Stimulated activated CD4-positive, alpha-beta T cell treated with anti-CD3 and anti-CD28 coated beads, Interleukin-12 subunit alpha, Interleukin-12 subunit beta, amount 100 ng/mL, for 4 hours (primary cell): ENCODE measurements around the gene KAZN.
"Not testable (repeated sequence)": the region's sequence is repeated elsewhere in the genome, so short reads cannot be mapped to it uniquely, and the experiment has no call there.

Experiments used
- DNase-seq: peaks from one replicate; pipeline ENCODE4 v3.0.0-alpha.2; 2020

Gene KAZN

DNA sequence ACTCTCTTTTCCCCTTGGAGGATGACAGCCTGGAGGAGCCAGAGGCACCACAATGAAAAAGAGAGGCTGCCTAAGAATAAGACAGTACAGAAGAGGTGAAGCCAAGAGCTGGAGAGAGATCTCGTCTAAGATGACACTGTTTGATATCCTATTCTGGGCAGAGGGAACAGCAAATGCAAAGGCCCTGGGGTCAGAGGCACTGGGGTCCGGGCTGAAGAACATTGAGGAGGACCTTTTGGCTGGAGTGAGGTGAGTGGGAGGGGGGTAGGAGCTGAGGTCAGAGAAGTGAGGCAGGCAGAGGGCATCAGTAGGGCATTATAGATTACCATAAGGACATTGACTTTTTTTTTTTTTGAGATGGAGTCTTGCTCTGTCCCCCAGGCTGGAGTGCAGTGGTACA lies 535.8 kb downstream of the KAZN start:
- DNase-seq = no peak

DNA sequence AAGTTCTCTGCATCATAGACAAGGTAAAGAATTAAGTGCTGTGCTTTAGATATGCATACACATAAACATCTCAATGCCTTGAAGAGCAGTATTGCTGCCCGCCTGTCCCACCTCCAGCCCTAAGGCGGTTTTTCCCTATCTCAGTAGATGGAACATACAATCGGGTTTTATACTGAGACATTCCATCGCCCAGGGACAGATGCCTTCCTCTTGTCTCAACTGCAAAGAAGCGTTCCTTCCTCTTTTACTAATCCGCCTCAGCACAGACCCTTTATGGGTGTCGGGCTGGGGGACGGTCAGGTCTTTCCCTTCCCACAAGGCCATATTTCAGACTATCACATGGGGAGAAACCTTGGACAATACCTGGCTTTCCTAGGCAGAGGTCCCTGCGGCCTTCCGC lies 537.1 kb downstream of the KAZN start:
- not testable (repeated sequence) for DNase-seq

DNA sequence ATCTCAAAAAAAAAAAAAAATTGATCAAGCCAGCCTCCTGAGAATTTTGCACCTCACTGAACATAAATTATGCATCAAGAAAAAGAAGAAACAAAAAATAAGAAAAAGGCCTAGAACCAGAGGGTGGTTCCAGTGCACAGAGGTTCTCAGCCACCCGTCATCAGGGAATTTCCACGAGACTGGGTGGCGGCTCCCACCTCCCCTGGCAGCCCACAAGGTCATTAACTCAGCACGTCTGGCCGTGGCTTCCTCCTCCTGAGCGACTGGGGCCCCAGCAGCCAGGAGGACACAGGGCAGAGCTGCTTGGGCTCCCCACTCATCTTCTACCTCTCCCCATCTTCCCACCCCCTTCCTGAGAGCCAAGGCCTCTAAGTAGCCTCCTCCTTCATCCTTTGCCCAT lies 539.3 kb downstream of the KAZN start:
- no peak for DNase-seq

DNA sequence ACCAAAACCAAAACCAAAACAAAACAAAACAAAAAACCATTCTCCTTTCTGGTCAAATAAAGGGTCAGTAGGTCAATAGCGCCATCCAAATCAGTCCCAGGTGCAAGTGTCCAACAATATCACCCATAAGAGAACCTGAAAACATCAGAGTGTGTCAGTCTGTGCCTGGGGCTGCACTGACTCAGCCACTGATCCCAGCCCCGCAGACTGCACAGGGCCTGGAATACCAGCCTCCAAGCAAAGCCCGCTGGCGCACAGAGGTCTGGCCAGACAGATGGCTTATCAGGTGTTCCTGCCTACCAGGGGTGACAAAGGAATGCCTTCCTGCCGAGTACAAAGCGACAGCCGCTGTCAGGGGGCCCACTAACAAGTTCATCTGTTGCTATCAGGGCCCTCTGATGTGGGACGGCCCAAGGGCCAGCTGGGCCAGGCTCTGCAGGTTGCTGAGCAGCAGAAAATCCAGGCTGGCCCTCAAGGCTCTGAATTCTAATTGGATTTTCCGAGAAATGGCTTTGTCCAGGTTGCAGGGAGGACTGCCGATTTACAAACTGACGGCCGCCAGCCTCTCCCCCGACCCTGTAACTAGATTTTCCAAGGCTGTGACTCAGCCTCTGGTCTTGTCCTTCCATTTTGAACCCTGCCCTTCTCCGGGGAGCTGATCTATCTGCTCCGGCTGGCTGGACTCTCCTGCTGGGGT lies 541.3 kb downstream of the KAZN start:
- DNase-seq = no peak

DNA sequence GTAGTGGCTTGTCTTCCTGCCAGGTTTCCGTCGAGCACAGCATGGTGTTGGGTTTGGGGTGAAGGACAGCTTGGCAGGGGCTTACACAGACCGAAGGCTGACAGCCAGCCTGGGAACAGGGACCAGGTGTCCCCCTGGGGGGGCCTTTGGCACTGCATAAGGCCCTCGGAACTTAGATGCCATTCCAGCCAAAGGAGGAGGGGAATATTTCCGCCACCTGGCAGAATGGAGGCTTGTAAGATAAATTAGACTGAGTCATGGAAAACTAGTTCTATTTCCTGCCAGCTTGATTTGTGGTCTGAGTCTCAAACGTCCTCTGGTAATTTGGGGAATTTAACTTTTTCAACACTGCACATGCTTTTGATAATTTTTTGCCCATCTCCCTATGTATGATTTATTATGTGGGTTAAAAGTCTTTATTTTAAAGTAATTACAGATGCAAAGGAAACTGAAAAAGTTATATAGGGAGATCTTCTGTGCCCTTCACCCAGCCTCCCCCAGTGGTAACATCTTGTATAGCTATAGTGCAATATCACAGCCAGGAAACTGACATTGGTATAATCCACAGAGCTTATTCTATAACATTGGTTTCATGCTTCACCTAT lies 543.6 kb downstream of the KAZN start:
- no peak for DNase-seq

DNA sequence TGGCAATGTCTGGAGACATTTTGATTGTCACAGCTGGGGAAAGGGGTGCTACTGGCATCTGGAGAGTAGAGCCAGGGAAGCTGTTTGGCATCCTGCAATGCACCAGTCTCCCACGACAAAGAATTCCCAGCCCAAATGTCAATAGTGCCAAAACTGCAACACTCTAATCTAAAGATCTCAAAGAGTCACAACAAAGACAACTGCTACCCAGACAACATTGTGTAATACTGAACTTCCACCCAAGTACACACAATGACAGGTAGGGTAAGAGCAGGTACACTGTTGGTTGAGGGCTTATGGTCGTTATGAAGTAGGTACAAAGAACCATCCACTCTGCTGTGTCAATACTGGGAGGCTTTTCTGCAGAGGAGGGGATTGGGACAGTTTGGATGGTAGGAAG lies 546.8 kb downstream of the KAZN start:
- no peak for DNase-seq

DNA sequence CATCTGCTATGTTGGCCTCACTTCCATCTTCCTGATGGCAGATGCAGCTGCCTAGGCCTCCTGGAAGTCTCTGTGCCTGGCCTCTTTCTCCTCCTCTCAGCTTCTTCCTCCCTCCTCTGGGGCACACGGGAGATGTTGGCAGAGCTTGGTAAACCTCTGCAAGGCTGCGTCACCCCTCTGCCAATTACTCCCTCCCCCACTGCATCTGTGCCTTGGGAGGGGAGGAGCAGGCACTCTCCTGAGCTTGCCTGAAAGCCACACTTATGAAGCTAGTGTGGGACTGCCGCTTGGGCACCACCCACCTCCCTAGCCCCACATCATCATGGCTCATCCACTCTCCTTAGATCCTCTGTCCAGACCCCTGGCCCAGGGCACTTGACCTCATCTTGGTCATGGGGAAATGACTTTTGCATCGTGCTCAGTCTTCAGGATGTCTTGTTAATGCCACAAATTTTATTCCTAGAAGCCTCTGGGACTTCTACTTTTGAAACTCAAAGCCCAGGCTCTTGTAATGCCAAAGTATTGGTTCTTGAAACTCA lies 547.7 kb downstream of the KAZN start:
- no peak for DNase-seq

DNA sequence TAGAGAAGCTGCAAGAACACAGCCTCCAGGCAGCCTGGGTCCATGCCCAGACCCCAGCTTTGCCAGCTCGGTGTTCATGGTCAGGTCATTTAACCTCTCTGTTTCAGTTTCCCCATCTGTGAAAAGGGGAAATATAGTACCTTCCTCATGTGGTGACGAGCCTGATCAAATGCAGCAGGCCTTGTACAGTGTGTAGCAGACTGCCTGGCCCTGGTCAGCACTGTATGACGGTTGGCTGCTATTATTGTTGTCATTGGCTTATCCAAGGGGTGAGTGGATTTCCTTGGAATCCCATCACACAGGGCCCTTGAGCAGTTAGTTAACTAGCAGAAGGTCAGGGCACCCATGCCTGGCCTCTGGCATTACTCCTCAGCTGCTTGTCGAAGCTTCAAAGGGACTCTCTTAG lies 548.5 kb downstream of the KAZN start:
- no peak for DNase-seq

DNA sequence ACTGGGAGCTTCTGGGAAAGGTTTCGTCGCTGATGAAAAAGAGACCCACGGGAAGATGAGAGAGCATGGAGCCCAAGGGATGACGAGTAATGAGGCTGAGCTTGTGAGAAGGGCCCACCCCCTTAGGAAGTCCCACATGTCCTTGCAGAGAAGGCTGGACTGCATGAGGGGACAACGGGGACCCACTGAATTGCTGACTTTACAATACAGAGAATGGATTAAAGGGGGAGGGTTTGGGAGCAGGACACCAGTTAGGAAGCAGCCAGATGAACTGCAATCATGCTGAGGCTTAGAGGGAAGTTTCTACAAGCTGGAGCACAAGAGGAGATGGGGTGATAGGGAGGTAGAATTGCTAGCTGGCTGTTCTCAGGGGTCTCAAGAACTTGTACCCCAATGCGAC lies 549.5 kb downstream of the KAZN start:
- DNase-seq = no peak

DNA sequence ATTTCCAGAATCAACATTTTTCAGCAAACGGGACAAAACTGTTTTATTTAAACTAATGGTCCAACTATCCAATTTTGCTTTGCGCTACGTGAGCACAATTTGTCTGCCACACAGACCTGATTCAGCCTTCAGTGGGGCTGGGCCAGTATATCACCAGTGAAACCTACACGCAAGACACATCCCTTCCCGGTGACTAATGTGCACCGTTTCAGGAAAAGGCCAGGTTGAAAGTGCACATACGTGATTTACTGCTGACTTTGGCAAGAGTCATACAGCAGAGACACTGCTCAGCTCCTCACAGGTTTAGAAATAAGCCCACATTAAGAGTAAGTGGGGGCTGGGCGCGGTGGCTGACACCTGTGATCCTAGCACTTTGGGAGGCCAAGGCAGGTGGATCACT lies 550.0 kb downstream of the KAZN start:
- DNase-seq = no peak

DNA sequence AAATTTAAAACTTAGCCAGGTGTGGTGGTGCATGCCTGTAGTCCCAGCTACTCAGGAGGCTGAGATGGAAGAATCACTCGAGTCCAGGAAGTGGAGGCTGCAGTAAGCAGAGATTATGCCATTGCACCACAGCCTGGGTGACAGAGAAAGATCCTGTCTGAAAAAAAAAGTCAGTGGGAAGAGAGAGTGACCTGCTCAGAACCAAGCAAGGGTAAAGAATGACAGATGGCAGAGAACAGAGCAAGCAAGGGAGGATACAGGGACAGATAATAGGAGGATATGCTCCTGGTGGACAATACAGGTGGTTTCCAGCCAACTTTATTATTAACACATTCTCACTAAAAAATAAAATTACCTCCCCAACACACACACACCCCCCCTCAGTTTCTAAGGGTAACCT lies 550.5 kb downstream of the KAZN start:
- DNase-seq = no peak

DNA sequence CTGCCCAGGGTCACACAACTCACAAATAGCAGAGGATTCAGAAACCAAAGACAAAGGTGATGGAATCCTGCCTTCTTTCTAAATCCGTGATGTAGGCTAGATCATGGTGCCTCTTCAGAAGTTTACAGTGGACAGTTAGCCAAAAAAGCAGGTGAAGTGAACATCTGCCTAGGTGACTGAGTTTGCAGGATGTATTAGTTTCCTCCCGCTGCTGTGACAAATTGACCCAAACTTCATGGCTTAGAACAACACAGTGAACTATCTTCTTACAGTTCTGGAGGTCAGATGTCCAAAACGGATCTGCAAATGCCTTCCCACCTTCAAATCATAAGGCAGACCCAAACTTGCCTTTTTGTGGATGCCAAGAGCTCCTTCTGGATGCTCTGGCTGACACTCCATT lies 551.9 kb downstream of the KAZN start:
- DNase-seq = no peak

DNA sequence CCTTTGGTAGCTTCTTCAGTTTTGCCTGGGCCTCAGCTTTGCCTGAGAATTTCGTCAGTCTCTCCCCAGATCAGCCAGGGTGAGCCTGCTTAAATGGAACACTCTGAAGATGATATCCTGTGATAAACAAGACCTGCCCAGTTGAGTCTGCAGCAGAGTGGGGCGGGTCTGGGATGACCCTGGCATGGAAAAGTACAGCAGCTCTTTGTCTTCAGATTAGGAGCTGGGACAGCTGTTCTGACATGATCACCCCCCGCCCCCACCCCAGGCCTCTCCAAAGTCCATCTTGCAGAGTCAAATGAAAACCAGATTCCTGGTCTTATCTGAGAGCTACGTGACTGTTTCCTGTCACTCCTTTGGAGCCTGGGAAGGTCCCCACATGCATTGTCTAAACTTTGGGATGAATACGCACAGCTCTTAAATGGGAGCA lies 552.9 kb downstream of the KAZN start:
- DNase-seq = no peak

DNA sequence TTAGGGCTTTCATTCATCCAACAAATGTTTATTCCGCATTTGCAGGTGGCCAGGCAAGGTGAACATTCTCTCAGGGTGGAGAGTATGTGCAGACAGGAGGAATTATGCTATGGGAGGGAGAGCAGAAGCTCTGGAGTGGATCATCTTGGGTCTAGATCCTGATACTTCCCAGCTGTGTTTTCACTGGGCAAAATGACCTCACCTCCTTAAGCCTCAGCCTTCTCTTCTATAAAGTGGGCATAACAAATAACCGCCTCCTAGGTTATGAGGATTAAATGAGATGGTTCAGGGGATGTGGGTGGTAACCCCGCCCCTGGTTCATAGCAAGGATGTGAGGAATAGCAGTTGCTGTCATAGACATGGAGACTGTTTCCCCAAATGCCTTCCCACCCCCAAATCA lies 553.4 kb downstream of the KAZN start:
- no peak for DNase-seq

DNA sequence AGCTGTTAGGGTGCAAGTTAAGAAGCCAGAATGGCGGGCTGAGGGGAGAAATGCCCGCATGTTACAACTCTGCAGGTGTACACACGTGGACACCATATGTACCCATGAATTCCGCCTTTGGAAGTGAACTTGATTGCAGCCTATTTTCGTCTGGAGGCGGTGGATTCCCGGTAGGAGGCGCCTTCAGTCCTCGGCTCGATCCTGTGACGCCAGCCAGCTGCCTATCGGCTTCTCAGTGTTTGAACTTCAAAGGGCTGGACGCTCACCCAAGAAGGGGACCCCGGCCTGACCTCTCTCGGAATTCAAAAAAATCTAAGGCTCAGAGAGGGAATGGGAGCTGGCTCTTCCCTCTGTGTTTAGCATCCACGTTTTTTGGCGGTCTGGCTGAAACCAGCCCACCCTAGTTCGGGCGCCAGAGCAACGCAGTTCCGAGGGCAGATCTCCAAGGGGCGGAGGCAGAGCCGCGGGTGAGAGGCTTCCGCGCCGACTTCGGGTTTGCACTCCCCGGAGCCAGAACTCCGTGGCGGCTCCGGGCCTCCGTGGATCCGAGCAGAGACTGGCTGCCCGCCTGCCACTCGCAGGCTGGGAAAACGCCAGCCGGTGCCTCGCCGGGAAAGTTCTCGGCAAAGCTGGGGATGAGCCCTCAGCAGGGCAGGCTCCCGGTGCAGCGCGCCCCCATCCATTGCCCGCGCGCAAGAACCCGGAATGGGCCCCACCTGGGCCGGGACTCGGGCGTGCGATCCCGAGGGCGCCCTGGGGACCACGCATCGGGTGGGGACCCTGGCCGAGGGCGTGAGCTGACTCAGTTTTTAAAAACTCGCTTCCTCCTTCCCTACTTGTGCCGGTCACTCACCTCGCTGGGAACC lies 554.1 kb downstream of the KAZN start:
- DNase-seq = no peak

DNA sequence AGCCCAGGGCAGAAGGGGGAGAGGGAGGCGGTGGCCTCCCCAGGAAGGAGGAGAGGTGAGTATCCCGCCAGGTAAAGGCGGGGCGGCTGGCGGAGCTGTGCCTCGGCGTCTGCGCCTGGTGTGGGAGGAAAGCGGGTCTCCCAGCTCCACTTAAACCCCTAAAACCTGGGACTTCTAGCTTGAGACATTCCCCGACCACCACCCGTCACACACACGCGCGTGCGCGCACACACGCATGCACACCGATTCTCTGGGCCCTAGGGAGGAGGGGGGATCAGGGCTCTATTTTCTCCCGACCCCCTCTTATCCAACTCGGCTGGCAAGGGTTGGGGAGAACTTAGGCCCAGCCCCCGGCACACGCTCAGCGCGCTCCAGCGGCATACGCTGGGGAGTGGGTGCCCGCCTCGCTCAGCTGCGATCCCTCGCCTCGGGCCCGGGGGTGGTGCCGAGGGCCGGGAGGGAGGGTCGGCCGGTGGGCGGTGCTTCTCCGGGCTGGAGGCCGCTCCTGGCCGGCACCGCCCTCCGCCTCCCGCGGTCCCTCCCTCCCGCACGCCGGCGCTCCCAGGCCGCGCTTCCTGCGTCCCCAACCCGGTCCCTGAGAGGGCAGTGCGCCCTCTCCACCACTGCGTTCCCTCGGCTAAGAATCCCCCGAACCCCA lies 554.8 kb downstream of the KAZN start, which contains the start of gene TMEM51:
Gene TMEM51 (plus strand): TSS at position 564 of the 658 bp plus-strand sequence. CDS start 61,341 bp downstream, outside the sequence.
- no peak for DNase-seq

DNA sequence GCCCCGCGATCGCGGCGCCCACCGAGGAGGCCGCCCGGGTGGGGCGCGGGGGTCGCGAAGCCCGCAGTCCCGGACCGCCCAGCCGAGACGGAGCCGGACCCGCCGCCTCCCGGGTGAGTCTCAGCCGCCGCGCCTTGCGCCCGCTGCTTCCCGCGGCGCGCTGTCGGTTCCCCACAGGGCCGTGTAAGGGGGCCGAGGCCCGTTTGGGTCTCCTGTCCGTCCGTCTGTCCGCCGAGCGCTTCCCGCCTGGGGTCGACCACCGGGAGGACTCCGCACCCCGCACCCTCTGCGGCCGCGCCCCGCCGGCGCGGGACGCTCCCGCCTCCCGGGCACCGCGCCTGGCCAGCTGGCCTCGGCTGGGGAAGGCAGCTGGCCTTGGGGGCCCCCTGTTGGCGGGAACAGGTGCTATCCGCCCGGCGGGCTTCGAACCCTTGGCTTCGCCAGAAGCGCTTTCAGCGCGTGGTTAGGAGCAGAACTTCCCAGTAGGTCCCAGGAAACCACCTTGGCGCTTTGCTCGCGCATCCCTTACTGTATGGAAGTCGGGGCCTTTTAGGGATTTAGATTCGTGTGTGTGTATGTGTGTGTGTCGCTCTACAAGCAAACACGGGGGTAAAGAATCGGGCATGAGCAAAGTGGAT lies 555.5 kb downstream of the KAZN start:
- peak; percentile 34 for DNase-seq

DNA sequence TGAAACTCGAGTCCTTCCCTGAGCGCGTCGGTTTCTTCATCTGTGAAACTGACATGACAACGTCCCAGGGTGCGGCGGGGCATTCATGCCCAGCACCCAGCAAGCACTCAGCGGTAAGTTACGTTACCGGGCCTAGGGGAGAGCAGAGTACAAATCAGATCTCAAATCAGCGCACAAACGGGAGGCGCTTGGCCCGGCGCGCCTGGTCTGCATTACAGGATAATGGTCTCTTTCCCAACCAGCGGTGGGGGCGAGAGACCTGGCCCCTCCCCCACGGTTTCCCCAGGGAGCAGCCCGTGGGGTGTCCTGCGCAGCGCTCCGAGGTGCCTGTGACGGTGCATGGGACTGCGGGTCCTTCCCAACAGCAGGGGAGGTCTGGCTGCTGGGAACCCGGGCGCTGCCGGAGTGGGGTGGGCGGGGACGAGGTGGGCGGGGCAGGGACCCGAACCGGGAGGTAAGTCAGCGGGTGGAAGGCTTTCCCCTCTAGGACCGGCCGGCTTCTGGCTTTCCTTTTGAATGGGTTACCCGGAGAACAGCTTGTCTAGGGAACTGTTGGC lies 556.1 kb downstream of the KAZN start:
- no peak for DNase-seq

DNA sequence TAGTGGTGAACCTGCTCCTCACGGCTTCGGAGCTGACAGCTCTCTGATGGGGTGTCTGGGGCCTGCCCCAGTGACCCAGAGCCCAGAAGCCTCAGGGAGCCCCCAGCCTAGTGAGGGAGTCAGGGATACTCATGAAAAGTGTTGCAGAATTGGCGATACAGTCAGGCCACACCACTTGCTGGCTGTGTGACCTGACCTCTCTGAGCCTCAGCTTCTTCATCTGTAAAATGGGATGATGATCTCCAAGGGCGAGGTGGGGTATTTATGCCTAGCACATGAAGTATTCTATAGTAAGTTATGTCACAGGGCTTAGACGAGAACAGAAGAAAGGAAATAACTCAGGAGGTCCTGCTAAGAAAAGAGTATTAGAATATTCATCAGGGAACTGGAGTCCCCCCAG lies 556.7 kb downstream of the KAZN start:
- DNase-seq = no peak

DNA sequence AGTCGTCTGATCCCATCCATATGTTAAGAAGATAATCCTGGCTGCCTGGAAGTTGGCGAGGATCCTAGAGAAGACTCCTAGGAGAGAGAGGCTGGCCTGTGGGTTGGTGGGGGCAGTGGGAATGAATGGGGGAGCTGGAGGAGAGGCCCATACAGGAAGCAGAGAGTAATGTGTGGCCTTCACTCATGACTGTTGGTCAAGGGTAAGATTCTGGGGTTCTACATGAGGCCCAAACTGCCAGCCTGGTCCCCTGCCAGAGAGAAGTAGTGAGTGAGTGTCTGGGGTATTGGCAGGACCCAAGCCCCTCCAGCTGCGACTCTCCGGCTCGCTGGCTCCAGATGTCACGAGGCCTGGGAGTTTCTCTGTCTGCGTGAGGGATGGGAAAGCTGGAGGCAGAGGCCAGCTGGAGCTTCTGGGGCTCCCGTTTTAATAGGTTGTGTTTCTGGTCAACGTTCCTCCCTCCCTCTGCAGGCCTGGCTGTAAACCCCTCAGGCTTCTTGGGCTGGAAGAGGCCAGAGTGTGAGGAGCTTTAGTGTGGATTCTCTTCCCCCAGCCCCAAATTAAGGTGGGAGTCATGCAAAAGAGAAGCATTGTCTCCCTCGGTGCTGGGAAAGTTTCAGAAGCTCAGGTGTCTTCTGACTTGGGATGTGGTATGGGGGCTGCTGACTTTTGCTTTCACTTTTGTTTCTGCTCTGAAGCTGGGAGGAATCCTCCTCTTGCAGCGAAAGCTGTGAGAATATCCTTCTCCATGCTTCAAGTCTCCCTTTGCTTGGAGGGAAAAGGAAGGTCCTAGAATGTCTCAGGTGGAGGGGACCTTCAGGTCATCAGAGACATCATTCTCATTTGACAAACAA lies 557.6 kb downstream of the KAZN start:
- DNase-seq = no peak

DNA sequence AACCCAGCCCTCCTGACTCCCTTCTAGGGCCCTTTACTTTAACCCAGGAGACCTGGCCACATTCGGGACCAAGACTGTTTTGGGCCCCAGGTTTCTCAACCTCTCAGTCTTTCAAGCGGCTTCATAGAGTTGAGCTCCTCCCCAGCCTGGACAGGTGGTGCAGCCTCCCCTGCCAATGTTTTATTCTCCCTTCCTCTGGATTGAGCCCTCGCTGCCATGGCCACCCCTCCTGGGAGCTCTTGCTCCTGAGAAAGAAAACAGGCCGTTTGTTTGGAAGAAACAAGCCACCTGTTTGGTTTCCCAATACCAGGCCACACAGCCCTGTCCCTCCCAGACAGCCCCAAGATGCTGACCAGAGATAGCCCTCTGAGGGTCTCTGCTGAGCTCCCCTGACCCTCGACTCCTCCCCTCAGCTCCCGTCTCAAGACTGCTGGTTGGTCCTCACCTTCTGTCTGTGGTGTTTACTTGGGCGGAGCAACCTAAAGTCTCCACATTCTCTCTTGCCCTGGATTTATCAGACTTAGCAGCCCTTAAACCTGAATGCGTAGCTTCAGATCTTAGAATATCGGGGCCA lies 558.4 kb downstream of the KAZN start:
- DNase-seq = no peak
